Measurements from ENCODE around the gene ELP2.

The ELP2 gene

GRCh38 chr18:36127836-36128529 is 1.7 kb upstream of the ELP2 start:
- DNase-seq: peak; percentile 26

GRCh38 chr18:36128530-36128870 is 1.2 kb upstream of the ELP2 start:
- peak; percentile 38 for DNase-seq

GRCh38 chr18:36128907-36129299 is 796 bp upstream of the ELP2 start:
- DNase-seq: no peak

GRCh38 chr18:36130039-36130831 is 536 bp downstream of the ELP2 start:
- DNase-seq: no peak

GRCh38 chr18:36130883-36131653 is 1.4 kb downstream of the ELP2 start:
- DNase-seq: no peak

- no peak for DNase-seq
Measured at GRCh38 chr18:36131692-36132483, 2.2 kb downstream of the ELP2 start.

GRCh38 chr18:36132756-36133155 is 3.1 kb downstream of the ELP2 start:
- no peak for DNase-seq

GRCh38 chr18:36135264-36135663 is 5.6 kb downstream of the ELP2 start:
- DNase-seq: no peak

- DNase-seq: no peak
Measured at GRCh38 chr18:36139245-36139644, 9.5 kb downstream of the ELP2 start.

- no peak for DNase-seq
Measured at GRCh38 chr18:36141576-36141975, 11.9 kb downstream of the ELP2 start.

- DNase-seq: no peak
Measured at GRCh38 chr18:36142751-36143150, 13.1 kb downstream of the ELP2 start.

- no peak for DNase-seq
Measured at GRCh38 chr18:36143391-36143790, 13.7 kb downstream of the ELP2 start.

GRCh38 chr18:36149514-36150289 is 20.0 kb downstream of the ELP2 start:
- no peak for DNase-seq

GRCh38 chr18:36152781-36153180 is 23.1 kb downstream of the ELP2 start:
- DNase-seq: no peak

GRCh38 chr18:36153203-36153602 is 23.5 kb downstream of the ELP2 start:
- DNase-seq: no peak

- DNase-seq: no peak
Measured at GRCh38 chr18:36153771-36154170, 24.1 kb downstream of the ELP2 start.

- no peak for DNase-seq
Measured at GRCh38 chr18:36155851-36156757, 26.4 kb downstream of the ELP2 start.

GRCh38 chr18:36157441-36157840 is 27.7 kb downstream of the ELP2 start:
- DNase-seq: no peak

- DNase-seq: no peak
Measured at GRCh38 chr18:36158266-36158867, 28.7 kb downstream of the ELP2 start.

GRCh38 chr18:36160959-36161371 is 31.3 kb downstream of the ELP2 start:
- no peak for DNase-seq

- DNase-seq: no peak
Measured at GRCh38 chr18:36162981-36163380, 33.3 kb downstream of the ELP2 start.
